ENCODE data around the gene NUP160.
"Not testable (repeated sequence)": the region's sequence is repeated elsewhere in the genome, so short reads cannot be mapped to it uniquely, and the experiment has no call there.

The NUP160 gene

DNA sequence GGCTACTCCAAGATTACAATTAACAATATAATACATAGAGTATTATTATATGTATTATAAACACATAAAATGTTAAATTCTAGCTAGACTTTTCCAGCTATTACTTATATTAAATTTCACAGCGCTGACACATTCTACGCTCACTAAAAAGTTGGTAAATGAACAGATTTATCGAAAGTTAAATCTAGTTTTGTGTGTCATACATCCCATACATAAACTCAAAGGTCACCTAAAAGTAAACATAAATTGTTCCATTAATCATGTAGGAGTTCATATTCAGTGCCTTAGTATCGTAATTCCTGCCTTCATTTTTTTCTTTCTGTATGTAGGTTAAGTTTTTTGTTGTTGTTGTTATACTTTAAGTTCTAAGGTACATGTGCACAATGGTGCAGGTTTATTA lies 91.9 kb downstream of the NUP160 start:
- TF ChIP-seq, protein P1, sequence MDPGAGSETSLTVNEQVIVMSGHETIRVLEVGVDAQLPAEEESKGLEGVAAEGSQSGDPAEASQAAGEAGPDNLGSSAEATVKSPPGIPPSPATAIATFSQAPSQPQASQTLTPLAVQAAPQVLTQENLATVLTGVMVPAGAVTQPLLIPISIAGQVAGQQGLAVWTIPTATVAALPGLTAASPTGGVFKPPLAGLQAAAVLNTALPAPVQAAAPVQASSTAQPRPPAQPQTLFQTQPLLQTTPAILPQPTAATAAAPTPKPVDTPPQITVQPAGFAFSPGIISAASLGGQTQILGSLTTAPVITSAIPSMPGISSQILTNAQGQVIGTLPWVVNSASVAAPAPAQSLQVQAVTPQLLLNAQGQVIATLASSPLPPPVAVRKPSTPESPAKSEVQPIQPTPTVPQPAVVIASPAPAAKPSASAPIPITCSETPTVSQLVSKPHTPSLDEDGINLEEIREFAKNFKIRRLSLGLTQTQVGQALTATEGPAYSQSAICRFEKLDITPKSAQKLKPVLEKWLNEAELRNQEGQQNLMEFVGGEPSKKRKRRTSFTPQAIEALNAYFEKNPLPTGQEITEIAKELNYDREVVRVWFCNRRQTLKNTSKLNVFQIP (CRISPR knock-in tag; IDR thresholded peaks at IDR 0.05; ENCODE audit: borderline replicate concordance, low read depth) = no peak
- TF ChIP-seq, protein P2, sequence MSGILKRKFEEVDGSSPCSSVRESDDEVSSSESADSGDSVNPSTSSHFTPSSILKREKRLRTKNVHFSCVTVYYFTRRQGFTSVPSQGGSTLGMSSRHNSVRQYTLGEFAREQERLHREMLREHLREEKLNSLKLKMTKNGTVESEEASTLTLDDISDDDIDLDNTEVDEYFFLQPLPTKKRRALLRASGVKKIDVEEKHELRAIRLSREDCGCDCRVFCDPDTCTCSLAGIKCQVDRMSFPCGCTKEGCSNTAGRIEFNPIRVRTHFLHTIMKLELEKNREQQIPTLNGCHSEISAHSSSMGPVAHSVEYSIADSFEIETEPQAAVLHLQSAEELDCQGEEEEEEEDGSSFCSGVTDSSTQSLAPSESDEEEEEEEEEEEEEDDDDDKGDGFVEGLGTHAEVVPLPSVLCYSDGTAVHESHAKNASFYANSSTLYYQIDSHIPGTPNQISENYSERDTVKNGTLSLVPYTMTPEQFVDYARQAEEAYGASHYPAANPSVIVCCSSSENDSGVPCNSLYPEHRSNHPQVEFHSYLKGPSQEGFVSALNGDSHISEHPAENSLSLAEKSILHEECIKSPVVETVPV (CRISPR knock-in tag; IDR thresholded peaks at IDR 0.05) = no peak
- TF ChIP-seq OSR1 (CRISPR knock-in tag; IDR thresholded peaks at IDR 0.05) = no peak
- TF ChIP-seq ZNF565 (CRISPR knock-in tag; conservative IDR thresholded peaks at IDR 0.05; ENCODE audit: low read depth) = no peak
- no peak for TF ChIP-seq ZFP3 (CRISPR knock-in tag; IDR thresholded peaks at IDR 0.05)
- TF ChIP-seq, protein P3, sequence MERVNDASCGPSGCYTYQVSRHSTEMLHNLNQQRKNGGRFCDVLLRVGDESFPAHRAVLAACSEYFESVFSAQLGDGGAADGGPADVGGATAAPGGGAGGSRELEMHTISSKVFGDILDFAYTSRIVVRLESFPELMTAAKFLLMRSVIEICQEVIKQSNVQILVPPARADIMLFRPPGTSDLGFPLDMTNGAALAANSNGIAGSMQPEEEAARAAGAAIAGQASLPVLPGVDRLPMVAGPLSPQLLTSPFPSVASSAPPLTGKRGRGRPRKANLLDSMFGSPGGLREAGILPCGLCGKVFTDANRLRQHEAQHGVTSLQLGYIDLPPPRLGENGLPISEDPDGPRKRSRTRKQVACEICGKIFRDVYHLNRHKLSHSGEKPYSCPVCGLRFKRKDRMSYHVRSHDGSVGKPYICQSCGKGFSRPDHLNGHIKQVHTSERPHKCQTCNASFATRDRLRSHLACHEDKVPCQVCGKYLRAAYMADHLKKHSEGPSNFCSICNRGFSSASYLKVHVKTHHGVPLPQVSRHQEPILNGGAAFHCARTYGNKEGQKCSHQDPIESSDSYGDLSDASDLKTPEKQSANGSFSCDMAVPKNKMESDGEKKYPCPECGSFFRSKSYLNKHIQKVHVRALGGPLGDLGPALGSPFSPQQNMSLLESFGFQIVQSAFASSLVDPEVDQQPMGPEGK (CRISPR knock-in tag; IDR thresholded peaks at IDR 0.05; ENCODE audit: borderline replicate concordance) = no peak
- no peak for TF ChIP-seq ISL1 (CRISPR knock-in tag; IDR thresholded peaks at IDR 0.05)
- no peak for TF ChIP-seq SNAI2 (CRISPR knock-in tag; IDR thresholded peaks at IDR 0.05)
- no peak for TF ChIP-seq BACH2 (CRISPR knock-in tag; IDR thresholded peaks at IDR 0.05; ENCODE audit: borderline replicate concordance)
- no peak for TF ChIP-seq ZFP30 (CRISPR knock-in tag; IDR thresholded peaks at IDR 0.05)
- no peak for TF ChIP-seq ZNF70 (CRISPR knock-in tag; IDR thresholded peaks at IDR 0.05)
- no peak for TF ChIP-seq ZC3H10 (CRISPR knock-in tag; IDR thresholded peaks at IDR 0.05)
- TF ChIP-seq GLIS3 (CRISPR knock-in tag; IDR thresholded peaks at IDR 0.05) = no peak
- TF ChIP-seq CREB5 (CRISPR knock-in tag; IDR thresholded peaks at IDR 0.05; ENCODE audit: low read depth) = no peak
- no peak for TF ChIP-seq PPARA (CRISPR knock-in tag; IDR thresholded peaks at IDR 0.05; ENCODE audit: borderline replicate concordance)
- TF ChIP-seq ZNF8 (CRISPR knock-in tag; IDR thresholded peaks at IDR 0.05) = no peak
- no peak for TF ChIP-seq ARNTL (CRISPR knock-in tag; IDR thresholded peaks at IDR 0.05; ENCODE audit: borderline replicate concordance, low read depth)
- no peak for ATAC-seq

DNA sequence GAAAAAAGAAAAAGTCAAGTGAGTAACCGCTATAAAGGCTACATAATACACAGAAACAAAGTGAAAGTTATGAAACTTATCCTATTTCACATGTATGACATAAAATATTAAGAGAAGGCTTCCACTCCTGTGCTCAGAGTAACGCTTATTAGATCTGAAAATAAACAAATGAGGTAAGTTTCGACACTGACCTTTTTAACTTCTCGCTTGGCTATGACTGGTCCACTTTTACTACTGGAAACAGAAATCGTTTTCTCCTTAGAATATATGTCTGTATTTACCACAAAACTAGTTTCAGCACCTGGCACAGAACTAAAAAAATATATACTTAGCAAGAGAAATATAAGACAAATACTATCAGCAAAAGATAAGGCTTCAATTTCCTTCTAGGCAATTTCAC lies 97.4 kb downstream of the NUP160 start:
- ATAC-seq = no peak
- TF ChIP-seq ZNF70 (CRISPR knock-in tag; IDR thresholded peaks at IDR 0.05) = no peak
- TF ChIP-seq ZC3H10 (CRISPR knock-in tag; IDR thresholded peaks at IDR 0.05) = no peak
- TF ChIP-seq ZNF565 (CRISPR knock-in tag; conservative IDR thresholded peaks at IDR 0.05; ENCODE audit: low read depth) = no peak
- TF ChIP-seq BACH2 (CRISPR knock-in tag; IDR thresholded peaks at IDR 0.05; ENCODE audit: borderline replicate concordance) = no peak
- no peak for TF ChIP-seq ESRRG (CRISPR knock-in tag; IDR thresholded peaks at IDR 0.05)
- TF ChIP-seq, protein P4, sequence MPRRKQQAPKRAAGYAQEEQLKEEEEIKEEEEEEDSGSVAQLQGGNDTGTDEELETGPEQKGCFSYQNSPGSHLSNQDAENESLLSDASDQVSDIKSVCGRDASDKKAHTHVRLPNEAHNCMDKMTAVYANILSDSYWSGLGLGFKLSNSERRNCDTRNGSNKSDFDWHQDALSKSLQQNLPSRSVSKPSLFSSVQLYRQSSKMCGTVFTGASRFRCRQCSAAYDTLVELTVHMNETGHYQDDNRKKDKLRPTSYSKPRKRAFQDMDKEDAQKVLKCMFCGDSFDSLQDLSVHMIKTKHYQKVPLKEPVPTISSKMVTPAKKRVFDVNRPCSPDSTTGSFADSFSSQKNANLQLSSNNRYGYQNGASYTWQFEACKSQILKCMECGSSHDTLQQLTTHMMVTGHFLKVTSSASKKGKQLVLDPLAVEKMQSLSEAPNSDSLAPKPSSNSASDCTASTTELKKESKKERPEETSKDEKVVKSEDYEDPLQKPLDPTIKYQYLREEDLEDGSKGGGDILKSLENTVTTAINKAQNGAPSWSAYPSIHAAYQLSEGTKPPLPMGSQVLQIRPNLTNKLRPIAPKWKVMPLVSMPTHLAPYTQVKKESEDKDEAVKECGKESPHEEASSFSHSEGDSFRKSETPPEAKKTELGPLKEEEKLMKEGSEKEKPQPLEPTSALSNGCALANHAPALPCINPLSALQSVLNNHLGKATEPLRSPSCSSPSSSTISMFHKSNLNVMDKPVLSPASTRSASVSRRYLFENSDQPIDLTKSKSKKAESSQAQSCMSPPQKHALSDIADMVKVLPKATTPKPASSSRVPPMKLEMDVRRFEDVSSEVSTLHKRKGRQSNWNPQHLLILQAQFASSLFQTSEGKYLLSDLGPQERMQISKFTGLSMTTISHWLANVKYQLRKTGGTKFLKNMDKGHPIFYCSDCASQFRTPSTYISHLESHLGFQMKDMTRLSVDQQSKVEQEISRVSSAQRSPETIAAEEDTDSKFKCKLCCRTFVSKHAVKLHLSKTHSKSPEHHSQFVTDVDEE (CRISPR knock-in tag; IDR thresholded peaks at IDR 0.05) = no peak

- ATAC-seq = not testable (repeated sequence)
Observed at GRCh38 chr11:47742494-47742893, 105.7 kb downstream of the NUP160 start.

GRCh38 chr11:47737817-47738216 lies 110.3 kb downstream of the NUP160 start:
- not testable (repeated sequence) for ATAC-seq
